Measurements from ENCODE around the gene TFF3.

Gene TFF3

GRCh38 chr21:42315296-42315891 is at the start of gene TFF3:
Gene TFF3, minus strand, starts transcription at chr21:42315409. Its CDS starts 35 bp downstream, at chr21:42315374.
- no peak for DNase-seq

DNA sequence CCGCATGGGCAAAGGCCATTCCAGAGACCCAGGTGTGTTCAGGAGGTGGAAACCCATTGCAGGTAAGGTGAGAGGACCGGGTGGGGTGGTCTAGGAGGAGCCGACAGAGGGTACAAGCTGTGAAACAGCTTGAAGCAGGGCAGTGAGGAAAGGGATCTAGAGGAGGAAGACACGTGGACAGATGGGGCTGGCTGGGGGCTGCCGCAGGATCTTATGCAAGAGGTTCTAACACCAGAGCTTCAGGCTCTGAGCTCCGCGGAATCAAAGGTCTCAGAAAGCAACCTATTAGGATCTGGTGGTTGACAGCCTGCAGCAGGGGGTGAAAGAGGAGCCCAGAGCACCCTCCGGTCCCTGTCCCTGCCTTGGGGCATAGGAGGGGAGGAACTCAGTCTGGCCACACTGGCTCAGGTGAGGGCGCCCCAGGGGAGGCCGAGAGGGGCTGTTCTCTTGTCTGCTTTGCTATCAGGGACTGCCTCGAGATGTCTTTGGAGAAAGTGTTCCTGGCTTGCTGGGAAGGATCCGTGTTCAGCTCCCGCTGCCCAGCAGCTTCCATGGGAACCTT is 49.2 kb upstream of the TFF3 start:
- no peak for DNase-seq

- no peak for DNase-seq
Observed at GRCh38 chr21:42363312-42363711, 48.1 kb upstream of the TFF3 start.

- DNase-seq = no peak
Observed at GRCh38 chr21:42362700-42363099, 47.5 kb upstream of the TFF3 start.

DNA sequence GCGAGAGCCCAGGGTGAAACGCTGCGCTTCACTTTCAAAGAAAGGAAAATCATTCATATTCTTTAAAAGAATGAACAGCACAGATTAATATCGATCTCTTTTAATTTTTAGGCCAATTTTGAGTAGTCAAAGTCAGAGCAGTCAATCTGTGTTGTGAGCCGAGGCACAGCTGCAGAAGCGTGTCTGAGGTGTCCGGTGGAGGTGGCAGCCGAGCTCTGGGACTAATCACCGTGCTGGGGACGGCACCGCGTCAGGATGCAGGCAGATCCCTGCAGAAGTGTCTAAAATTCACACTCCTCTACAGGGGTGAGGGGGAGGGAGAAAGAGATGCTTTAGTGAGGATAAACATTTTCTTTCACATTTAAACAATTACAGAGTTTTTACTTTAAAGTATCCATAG is 47.0 kb upstream of the TFF3 start:
- DNase-seq = no peak

DNA sequence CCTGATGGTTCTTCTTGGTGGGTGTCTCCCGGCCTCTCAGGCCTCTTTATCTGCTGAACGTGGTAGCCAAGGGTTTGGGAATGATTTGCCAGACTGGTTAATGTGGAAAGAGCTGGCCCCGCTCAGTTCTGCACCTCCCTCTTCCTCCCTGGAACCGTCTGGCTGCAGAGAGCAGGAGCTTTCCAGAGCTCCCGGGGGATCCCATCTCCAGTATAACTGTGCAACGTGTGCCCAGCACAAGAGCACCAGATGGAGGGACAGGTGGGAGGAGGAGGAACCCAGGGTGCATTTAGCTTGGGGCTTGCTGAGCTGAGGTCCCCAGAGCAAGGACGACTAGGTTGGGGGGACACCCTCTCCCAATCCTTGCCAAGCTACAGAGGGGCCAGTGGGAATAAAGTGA is 46.1 kb upstream of the TFF3 start:
- no peak for DNase-seq

GRCh38 chr21:42360317-42360716 is 45.1 kb upstream of the TFF3 start:
- DNase-seq = no peak

DNA sequence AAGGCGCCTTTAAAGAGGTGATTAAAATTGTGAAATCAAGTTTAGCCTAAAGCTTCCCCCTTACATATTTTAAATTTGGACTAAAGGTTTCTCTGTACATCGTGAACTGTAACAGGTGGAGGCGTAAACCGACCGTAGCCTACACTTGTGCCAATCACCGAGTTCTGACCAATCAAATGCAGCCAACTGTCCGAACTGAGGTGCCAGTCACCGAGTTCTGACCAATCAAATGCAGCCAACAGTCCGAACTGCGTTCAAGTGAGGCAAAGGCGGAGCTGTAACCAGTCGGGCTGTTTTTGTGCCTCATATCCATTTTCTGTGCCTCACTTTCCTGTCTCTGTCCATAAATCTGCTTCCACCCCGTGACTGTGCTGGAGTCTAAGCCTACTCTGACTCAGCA is 43.7 kb upstream of the TFF3 start:
- no peak for DNase-seq

GRCh38 chr21:42358261-42358660 is 43.1 kb upstream of the TFF3 start:
- DNase-seq = no peak

GRCh38 chr21:42357307-42357706 is 42.1 kb upstream of the TFF3 start:
- DNase-seq = no peak

- DNase-seq = no peak
Observed at GRCh38 chr21:42356650-42357049, 41.4 kb upstream of the TFF3 start.

DNA sequence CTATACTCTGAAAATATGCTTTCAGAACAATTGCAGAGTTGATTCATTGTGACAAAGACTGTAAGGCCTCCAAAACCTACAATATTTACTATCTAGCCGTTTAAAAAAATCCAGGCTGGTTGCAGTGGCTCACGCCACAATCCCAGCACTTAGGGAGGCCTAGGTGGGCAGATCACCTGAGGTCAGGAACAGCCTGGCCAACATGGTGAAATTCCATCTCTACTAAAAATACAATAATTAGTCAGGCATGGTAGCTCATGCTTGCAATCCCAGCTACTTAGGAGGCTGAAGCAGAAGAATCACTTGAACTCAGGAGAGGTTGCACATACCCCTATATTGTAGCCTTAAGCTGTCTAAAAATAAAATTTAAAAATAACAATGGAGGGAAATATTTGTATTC is 40.8 kb upstream of the TFF3 start:
- DNase-seq = no peak

DNA sequence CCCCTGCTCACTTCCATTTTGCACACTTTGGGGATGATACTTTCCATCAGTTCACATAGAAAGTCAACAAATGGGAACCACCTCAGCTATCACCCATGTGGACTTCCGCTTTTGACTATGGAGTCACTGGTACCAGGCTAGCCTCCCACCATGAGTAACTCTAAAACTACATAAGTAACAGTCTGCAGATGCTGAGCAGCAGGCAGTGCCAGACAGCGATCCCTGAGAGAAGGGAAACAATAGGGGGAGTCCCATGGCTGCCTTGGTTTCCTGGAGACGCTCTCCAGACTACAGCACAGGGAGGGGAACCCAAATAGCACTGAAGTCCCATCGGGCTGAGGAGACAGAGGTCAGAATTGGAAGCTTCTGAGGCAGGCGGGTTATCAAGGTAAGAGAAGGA is 38.4 kb upstream of the TFF3 start:
- no peak for DNase-seq

DNA sequence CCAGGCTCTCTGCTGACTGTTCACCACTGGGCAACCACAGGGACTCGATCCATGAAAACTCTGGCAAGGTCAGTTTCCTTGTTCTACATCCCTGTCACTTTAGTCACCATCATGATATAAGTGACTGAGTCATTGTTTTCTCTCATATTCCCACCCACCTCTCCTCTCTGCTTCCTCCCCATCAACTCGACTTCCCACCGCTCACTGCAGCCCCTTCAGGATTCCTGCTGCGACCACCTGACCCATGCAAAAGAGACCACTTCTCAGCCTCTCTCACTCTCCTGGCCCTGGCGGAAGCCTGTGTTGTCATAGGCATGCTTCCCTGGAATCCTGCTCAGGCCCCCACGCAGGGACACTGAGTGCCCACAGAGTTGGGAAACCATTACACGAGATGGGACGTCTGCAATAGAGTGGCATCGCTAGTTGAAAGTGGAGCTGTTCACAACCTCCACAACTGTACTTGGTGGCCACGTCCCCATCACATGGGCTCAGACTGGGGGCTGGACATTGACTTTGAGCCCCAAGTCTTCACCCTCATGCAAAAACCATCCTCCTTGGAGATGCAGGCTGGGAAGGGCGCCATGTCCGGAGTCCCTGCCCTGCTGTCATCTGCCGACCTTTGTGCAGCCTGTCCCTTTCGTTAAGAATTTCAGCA is 37.4 kb upstream of the TFF3 start:
- no peak for DNase-seq

DNA sequence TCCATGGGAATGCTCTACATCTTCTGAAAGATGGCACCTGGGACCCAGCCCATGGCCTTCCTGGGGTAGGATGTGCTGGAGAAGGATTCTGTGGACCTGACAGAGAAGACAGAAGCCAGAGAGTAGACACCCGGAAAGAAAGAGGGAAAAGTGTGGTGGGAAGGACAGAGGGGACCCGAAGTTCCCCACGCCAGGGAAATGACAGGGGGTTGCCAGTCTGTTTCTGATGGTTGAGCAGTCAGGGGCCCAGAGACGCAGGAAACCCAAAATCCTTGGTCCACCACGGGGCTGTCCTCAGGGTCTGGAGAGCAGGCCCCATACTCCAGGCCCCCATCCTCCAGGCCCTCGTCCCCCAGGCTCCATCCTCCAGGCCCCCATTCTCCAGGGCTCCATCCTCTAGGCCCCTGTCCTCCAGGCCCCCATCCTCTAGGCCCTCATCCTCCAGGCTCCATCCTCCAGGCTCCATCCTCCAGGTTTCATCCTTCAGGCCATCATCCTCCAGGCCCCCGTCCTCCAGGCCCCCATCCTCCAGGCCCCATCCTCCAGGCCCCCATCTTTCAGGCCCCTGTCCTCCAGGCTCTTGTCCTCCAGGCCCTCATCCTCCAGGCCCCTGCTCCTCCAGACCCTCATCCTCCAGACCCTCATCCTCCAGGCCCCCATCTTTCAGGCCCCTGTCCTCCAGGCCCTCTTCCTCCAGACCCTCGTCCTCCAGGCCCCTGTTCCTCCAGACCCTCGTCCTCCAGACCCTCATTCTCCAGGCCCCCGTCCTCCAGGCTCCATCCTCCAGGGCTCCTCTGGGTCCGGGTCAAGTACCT is 36.6 kb upstream of the TFF3 start:
- DNase-seq = no peak

- no peak for DNase-seq
Observed at GRCh38 chr21:42350927-42351426, 35.8 kb upstream of the TFF3 start, which contains the start of gene TFF2. Gene TFF2, minus strand, starts transcription at chr21:42350994. Its CDS starts 37 bp downstream, at chr21:42350957.

- no peak for DNase-seq
Observed at GRCh38 chr21:42350318-42350910, 35.2 kb upstream of the TFF3 start.

GRCh38 chr21:42349420-42350317 is 34.5 kb upstream of the TFF3 start:
- no peak for DNase-seq

DNA sequence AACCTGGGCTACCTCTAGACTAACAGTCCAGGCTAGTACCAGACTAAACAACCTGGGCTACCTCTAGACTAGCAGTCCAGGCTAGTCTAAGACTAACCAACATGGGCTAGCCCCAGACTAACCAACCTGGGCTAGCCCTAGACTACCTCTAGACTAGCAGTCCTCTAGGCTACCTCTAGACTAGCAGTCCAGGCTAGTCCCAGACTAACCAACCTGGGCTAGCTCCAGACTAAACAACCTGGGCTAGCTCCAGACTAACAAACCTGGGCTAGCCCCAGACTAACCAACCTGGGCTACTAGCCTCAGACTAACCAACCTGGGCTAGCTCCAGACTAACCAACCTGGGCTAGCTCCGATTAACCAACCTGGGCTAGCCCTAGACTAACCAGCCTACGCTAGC is 33.6 kb upstream of the TFF3 start:
- DNase-seq = no peak

GRCh38 chr21:42347601-42348327 is 32.6 kb upstream of the TFF3 start:
- no peak for DNase-seq

DNA sequence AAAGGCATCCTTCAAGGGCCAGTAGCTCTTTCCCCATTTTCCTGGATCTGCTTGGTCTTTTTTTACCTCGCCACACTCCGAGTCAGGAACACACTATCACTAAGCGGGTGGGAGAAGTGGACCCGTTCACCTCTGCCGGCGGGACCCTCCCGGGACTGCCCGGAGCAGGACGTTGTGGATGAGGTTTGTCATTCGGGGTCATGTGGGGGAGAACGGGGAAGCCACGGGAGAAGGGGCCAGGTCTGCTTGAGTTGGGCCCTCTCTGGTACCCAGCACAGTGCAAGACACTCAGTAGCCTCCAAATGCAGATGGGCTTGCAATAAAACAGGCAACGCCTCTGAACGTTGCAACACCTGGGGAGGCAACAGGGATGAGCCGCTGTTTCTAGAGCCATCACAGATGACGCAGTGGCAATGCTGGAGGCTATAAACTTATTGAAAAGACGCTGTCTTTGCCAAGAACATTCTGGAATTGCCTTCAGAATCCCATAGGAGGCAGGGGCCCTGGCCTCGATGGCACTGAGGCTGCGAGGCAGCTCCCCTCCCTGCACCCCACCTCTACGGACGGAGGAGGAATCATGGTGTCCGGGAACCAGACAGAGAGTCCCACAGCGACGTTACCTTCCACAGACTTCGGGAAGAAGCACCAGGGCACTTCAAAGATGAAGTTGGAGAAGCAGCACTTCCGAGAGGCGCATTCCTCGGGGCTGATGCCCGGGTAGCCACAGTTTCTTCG is 31.8 kb upstream of the TFF3 start:
- no peak for DNase-seq
